Body of pancreas (tissue), 4 donors: ENCODE results near the gene VARS1. TPM values are rescaled to one million over a fixed set of nuclear protein-coding genes. Genes with fewer than 3 reads are reported as not detected.
"Not testable (repeated sequence)": the region's sequence is repeated elsewhere in the genome, so short reads cannot be mapped to it uniquely, and the experiment has no call there.

Source experiments
- ATAC-seq: fragments of 150-250 bp; one replicate; pipeline ENCODE4 v1.9.1; 2016
- DNase-seq, 4 donors: peaks; one replicate each; pipeline ENCODE4 v3.0.0-alpha.2; 2019
- H3K27ac ChIP-seq, 4 donors: fragments of 200-600 bp; sonication (generic); 1 replicate in 3 of 4; 2 replicates in 1 of 4; pipeline versions ENCODE4 v1.5.1 to v1.6.1; 2016 to 2019; ENCODE audit warnings: mild to moderate bottlenecking in 1 of 4, mixed read lengths in 1 of 4, moderate library complexity in 1 of 4
- H3K27me3 ChIP-seq, 2 donors: fragments of 200-600 bp; sonication (generic); one replicate each; pipeline ENCODE4 v1.6.0; 2016; ENCODE audit warnings: mild to moderate bottlenecking in 1 of 2
- H3K36me3 ChIP-seq, 2 donors: fragments of 200-600 bp; sonication (generic); replicated peaks in 1 of 2; 2 replicates each; pipeline ENCODE4 v1.5.1; 2016; ENCODE audit warnings: low read depth in 2 of 2; ENCODE audit not compliant: insufficient read depth in 1 of 2
- H3K4me1 ChIP-seq: fragments of 200-600 bp; sonication (generic); one replicate; pipeline ENCODE4 v1.6.0; 2016
- H3K4me3 ChIP-seq, 2 donors: fragments of 200-600 bp; sonication (generic); 1 replicate in 1 of 2; 2 replicates in 1 of 2; pipeline ENCODE4 v1.5.1; 2016 to 2019
- H3K9me3 ChIP-seq, 3 donors: fragments of 200-600 bp; sonication (generic); 1 replicate in 2 of 3; 2 replicates in 1 of 3; pipeline ENCODE4 v1.5.1; 2016
- CTCF ChIP-seq, 7 experiments: fragments of 450-650 bp in 4 of 7; fragments of 200-600 bp in 3 of 7; sonication (generic) in 3 of 7; IDR thresholded peaks; one replicate each; pipeline ENCODE4 v1.5.1; 2016 to 2019; ENCODE audit warnings: antibody characterized with exemption in 7 of 7
- POLR2A ChIP-seq, 3 donors: fragments of 450-650 bp; IDR thresholded peaks; one replicate each; pipeline ENCODE4 v1.6.1; 2016; ENCODE audit warnings: antibody characterized with exemption in 3 of 3, mild to moderate bottlenecking in 2 of 3
- WGBS, 2 donors: methylation state at CpG; one replicate each; pipeline ENCODE4 v1.1.5; 2017; 5-methylcytosine and 5-hydroxymethylcytosine counted together
- intact Hi-C: fragments of 100-400 bp; cut with DNase I; formaldehyde crosslinking; loops from one replicate; pipeline ENCODE4 v1.15.1; 2023
- total RNA-seq, 2 donors: library from RNA; depleted of rRNA; stranded (reverse); fragments of >200 nt; gene quantifications; one replicate each; pipeline ENCODE4 v1.1.0, GENCODE V29; 2016

Gene VARS1
- 10 to 100 TPM; 39.2 to 67.6 TPM for total RNA-seq

- peak; percentile 68 to 98 (median 88) for TF ChIP-seq CTCF (IDR thresholded peaks at IDR 0.05)
- peak; percentile 38 to 60 (median 49) for TF ChIP-seq POLR2A (IDR thresholded peaks at IDR 0.05)
- peak; percentile 92 to 93 (median 92) for DNase-seq
- Histone ChIP-seq H3K36me3 (peaks cover 0 to 3% of the 10 kb centered on the region in 2 donors), H3K27me3 (no peaks in the 10 kb centered on the region), H3K9me3 (no peaks in the 10 kb centered on the region), H3K4me3 (peak within 1 kb of the TSS; percentile 41 to 78), H3K4me1 (peaks cover 22% of the 10 kb centered on the region), H3K27ac (peak within 1 kb of the TSS; percentile 94 to 100 (median 94))
- intact Hi-C loops: no loop called here
- WGBS, 2 donors: 0% methylated on average over 8 to 35 of the region's 75 CpGs
- ATAC-seq: peak; percentile 97
These were observed at the start of gene VARS1 for GRCh38 chr6:31795616-31796298. Gene VARS1, minus strand, starts transcription at chr6:31795752. Its CDS starts 535 bp downstream, at chr6:31795217.

DNA sequence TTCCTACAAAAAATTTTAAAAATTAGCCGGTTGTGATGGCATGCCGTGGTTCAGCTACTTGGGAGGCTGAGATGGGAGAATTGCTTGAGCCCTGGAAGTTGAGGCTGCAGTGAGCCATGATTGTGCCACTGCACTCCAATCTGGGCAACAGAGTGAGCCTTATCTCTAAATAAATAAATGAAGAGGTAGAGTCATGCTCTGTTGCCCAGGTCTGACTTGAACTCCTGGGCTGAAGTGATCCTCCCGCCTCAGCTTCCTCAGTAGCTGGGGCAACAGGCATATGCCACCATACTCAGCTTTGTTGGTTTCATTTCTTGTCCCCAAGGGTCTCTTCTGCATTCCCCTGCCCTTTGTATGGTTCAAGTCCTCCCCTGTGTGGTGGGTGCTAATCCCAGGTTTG is 49.0 kb upstream of the VARS1 start:
- Histone ChIP-seq H3K4me3 (no peak overlapping the region), H3K27ac (no peak overlapping the region), H3K4me1 (no peaks in the 10 kb centered on the region), H3K27me3 (no peaks in the 10 kb centered on the region), H3K36me3 (peaks cover 6 to 8% of the 10 kb centered on the region in 2 donors), H3K9me3 (no peaks in the 10 kb centered on the region)
- no peak for DNase-seq
- intact Hi-C loops: no loop called here
- ATAC-seq: no peak
- 84 to 100% methylated on average over 3 of the region's 3 CpGs for WGBS, 2 donors
- TF ChIP-seq POLR2A (IDR thresholded peaks at IDR 0.05) (no peak), CTCF (IDR thresholded peaks at IDR 0.05) (no peak)

GRCh38 chr6:31842053-31842452 is 46.5 kb upstream of the VARS1 start:
- 92 to 96% methylated on average over 9 of the region's 9 CpGs for WGBS, 2 donors
- Histone ChIP-seq H3K27ac (no peak overlapping the region), H3K27me3 (no peaks in the 10 kb centered on the region), H3K4me1 (peaks cover 22% of the 10 kb centered on the region), H3K4me3 (no peak overlapping the region), H3K36me3 (peaks cover 12 to 15% of the 10 kb centered on the region in 2 donors), H3K9me3 (no peaks in the 10 kb centered on the region)
- DNase-seq (no peak), ATAC-seq (no peak)
- TF ChIP-seq CTCF (IDR thresholded peaks at IDR 0.05): no peak
- TF ChIP-seq POLR2A (IDR thresholded peaks at IDR 0.05): no peak
- intact Hi-C loops: no loop called here

DNA sequence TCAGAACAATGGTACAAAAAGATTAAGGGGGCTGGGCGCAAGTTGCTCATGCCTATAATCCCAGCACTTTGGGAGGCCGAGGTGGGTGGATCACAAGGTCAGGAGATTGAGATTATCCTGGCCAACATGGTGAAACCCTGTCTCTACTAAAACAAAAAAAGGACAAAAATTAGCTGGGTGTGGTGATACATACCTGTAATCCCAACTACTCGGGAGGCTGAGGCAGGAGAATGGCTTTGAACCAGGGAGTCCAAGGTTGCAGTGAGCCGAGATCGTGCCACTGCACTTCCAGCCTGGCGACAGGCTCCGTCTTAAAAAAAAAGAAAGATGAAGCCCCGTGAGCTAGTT is 44.2 kb upstream of the VARS1 start:
- H3K4me1 ChIP-seq: peaks cover 37% of the 10 kb centered on the region
- peaks cover 12 to 15% of the 10 kb centered on the region in 2 donors for H3K36me3 ChIP-seq
- H3K27ac ChIP-seq, H3K9me3 ChIP-seq, H3K4me3 ChIP-seq, ATAC-seq, intact Hi-C loops, DNase-seq, H3K27me3 ChIP-seq: not testable (repeated sequence)
- WGBS, 2 donors: 82 to 84% methylated on average over 8 of the region's 8 CpGs

DNA sequence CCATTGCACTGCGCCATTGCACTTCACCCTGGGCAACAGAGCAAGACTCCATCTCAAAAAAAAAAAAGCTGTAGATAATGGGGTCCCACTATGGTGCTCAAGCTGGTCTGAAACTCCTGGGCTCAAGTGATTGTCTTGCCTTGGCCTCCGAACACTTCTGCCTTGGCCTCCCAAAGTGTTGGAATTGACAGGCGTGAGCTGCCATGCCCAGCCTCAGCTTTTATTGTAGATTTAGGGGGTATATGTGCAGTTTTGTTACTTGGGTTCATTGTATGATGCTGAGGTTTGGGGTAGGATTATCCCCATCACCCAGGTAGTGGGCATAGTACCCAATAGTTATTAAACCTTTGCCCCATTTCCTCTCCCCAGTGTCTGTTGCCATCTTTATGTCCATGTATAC is 43.4 kb upstream of the VARS1 start:
- Histone ChIP-seq H3K4me3 (no peak overlapping the region), H3K36me3 (peaks cover 12 to 15% of the 10 kb centered on the region in 2 donors), H3K4me1 (peaks cover 40% of the 10 kb centered on the region), H3K27ac (no peak overlapping the region), H3K27me3 (no peaks in the 10 kb centered on the region), H3K9me3 (no peaks in the 10 kb centered on the region)
- ATAC-seq: no peak
- DNase-seq: no peak
- intact Hi-C loops: no loop called here
- no peak for TF ChIP-seq POLR2A (IDR thresholded peaks at IDR 0.05)
- TF ChIP-seq CTCF (IDR thresholded peaks at IDR 0.05): no peak
- 91 to 100% methylated on average over 3 of the region's 3 CpGs for WGBS, 2 donors

DNA sequence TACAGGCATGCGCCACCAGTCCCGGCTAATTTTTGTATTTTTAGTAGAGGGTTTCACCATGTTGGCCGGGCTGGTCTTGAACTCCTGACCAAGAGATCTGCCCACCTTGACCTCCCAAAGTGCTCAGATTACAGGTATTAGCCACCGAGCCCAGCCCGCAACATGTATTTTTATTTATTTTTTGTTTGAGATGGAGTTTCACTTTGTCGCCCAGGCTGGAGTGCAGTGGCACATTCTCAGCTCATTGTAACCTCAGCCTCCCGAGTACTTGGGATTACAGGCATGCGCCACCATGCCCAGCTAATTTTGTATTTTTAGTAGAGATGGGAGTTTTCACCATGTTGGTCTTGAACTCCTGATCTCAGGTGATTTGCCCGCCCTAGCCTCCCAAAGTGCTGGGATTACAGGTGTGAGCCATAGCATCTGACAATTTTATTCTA is 42.6 kb upstream of the VARS1 start:
- H3K27ac ChIP-seq, H3K27me3 ChIP-seq, intact Hi-C loops, H3K9me3 ChIP-seq, H3K4me3 ChIP-seq, DNase-seq, ATAC-seq: not testable (repeated sequence)
- 83 to 89% methylated on average over 9 of the region's 9 CpGs for WGBS, 2 donors
- Histone ChIP-seq H3K36me3 (peaks cover 12 to 15% of the 10 kb centered on the region in 2 donors), H3K4me1 (peaks cover 45% of the 10 kb centered on the region)
